ENCODE measurements around the gene IL1RL1. TPM values are rescaled to one million over a fixed set of nuclear protein-coding genes. Genes with fewer than 3 reads are reported as not detected.

IL1RL1 gene
- polyA plus RNA-seq, 1 of the 3 experiments (the other 2 are of a cell fraction): not detected

GRCh38 chr2:102291319-102292075, 19.9 kb upstream of the IL1RL1 start:
- CTCF ChIA-PET: interaction anchor here (0.9 kb wide), 1 partner anchor 51 kb away, joined by 4 read pairs; no protein-coding TSS in a partner anchor
- Histone ChIP-seq H3K9me2 (no peaks in the 10 kb centered on the region), H3K4me2 (no peak overlapping the region), H3K27me3 (ENCODE audit: insufficient read depth) (peaks cover 22% of the 10 kb centered on the region; the same call in 1 of the 2 replicates), H4K20me1 (ENCODE audit: insufficient read depth) (no peaks in the 10 kb centered on the region), H3K79me2 (ENCODE audit: insufficient read depth) (no peaks in the 10 kb centered on the region), H3F3A (replicated peaks; ENCODE audit: insufficient read depth) (no peaks in the 10 kb centered on the region), H3K4me3 (ENCODE audit: low read depth in 2 of 2, low read length in 1 of 2) (no peak overlapping the region), H3K9ac (no peak overlapping the region), H2AFZ (ENCODE audit: low read depth) (no peak overlapping the region), H3K4me1 (ENCODE audit: control insufficient read depth in 1 of 2, insufficient read depth in 2 of 2, low read depth in 1 of 2, low read length in 1 of 2) (no peaks in the 10 kb centered on the region), H3K36me3 (replicated peaks in 1 of 2; ENCODE audit: control insufficient read depth in 1 of 2, insufficient read depth in 2 of 2, low read length in 1 of 2) (no peaks in the 10 kb centered on the region), H3K9me3 (no peaks in the 10 kb centered on the region), H3K27ac (ENCODE audit: low read depth in 2 of 2, low read length in 1 of 2) (no peak overlapping the region)
- POLR2A ChIA-PET: no interaction called here
- WGBS (ENCODE audit: low lambda C conversion rate): 24% methylated on average over 4 of the region's 4 CpGs
- DNase-seq: no peak
- TF ChIP-seq RAD21 (IDR thresholded peaks at IDR 0.05; ENCODE audit: low read length): no peak
- no peak for TF ChIP-seq USF2 (IDR thresholded peaks at IDR 0.05; ENCODE audit: borderline replicate concordance, low read depth, low read length)
- TF ChIP-seq RFX5 (IDR thresholded peaks at IDR 0.05; ENCODE audit: low read length): no peak
- TF ChIP-seq MEF2A (IDR thresholded peaks at IDR 0.05; ENCODE audit: borderline replicate concordance, low read depth): no peak
- TF ChIP-seq JUND (IDR thresholded peaks at IDR 0.05): no peak
- no peak for TF ChIP-seq MXI1 (IDR thresholded peaks at IDR 0.05; ENCODE audit: low read depth, low read length)
- TF ChIP-seq IRF3 (IDR thresholded peaks at IDR 0.05; ENCODE audit: low read depth, low read length): no peak
- TF ChIP-seq REST (IDR thresholded peaks at IDR 0.05; ENCODE audit: low read depth, low read length): no peak
- TF ChIP-seq GABPA (IDR thresholded peaks at IDR 0.05; ENCODE audit: low read depth): no peak
- TF ChIP-seq USF1 (IDR thresholded peaks at IDR 0.05; ENCODE audit: borderline replicate concordance, low read depth): no peak

Measured in SK-N-SH (cell line).